Mesothelial cell of epicardium (in vitro differentiated cells): Measurements from ENCODE around the gene TOM1L2. TPM values are rescaled to one million over a fixed set of nuclear protein-coding genes. Genes with fewer than 3 reads are reported as not detected.
A peak's percentile ranks its signal among the peaks of the same experiment; 100 is the strongest.

Experiments used
- DNase-seq, 2 experiments: peaks; one replicate each; pipeline ENCODE4 v3.0.0; 2021; ENCODE audit warnings: low spot score in 2 of 2; ENCODE audit not compliant: unreplicated experiment in 2 of 2
- H3K27ac Mint-ChIP-seq: 2 replicates; pipeline ENCODE4 v1.8.0; 2021; ENCODE audit warnings: mixed read lengths
- H3K27me3 Mint-ChIP-seq: 2 replicates; pipeline ENCODE4 v1.8.0; 2021; ENCODE audit warnings: low read depth, mixed read lengths
- H3K36me3 Mint-ChIP-seq: 2 replicates; pipeline ENCODE4 v1.8.0; 2021; ENCODE audit warnings: mixed read lengths
- H3K4me1 Mint-ChIP-seq: 2 replicates; pipeline ENCODE4 v1.8.0; 2021; ENCODE audit warnings: mixed read lengths
- H3K4me3 Mint-ChIP-seq: 2 replicates; pipeline ENCODE4 v1.8.0; 2021; ENCODE audit warnings: mild to moderate bottlenecking, moderate library complexity, mixed read lengths
- H3K9me3 Mint-ChIP-seq: 2 replicates; pipeline ENCODE4 v1.8.0; 2021; ENCODE audit warnings: mixed read lengths
- total RNA-seq: library from RNA; stranded (reverse); gene quantifications from 3 replicates; pipeline ENCODE4 v1.2.1, GENCODE V29; 2021
- TF ChIP-seq, protein P1 (sequence below): fragments of 200-600 bp; sonication (generic); IDR thresholded peaks from one replicate; pipeline ENCODE4 v1.5.0; 2021; ENCODE audit warnings: antibody characterized with exemption; ENCODE audit not compliant: unreplicated experiment

The TOM1L2 gene
- total RNA-seq, 1 donor from 2014 or later: 126 TPM

GRCh38 chr17:17970699-17971430 is 1.3 kb downstream of the TOM1L2 start:
- Mint-ChIP-seq H3K27ac (peak overlapping the region; percentile 72), H3K4me1 (peaks cover 50% of the 10 kb centered on the region), H3K9me3 (no peaks in the 10 kb centered on the region), H3K27me3 (no peaks in the 10 kb centered on the region), H3K36me3 (no peaks in the 10 kb centered on the region), H3K4me3 (peak overlapping the region; percentile 93)
- DNase-seq: no peak
- TF ChIP-seq, protein P1, sequence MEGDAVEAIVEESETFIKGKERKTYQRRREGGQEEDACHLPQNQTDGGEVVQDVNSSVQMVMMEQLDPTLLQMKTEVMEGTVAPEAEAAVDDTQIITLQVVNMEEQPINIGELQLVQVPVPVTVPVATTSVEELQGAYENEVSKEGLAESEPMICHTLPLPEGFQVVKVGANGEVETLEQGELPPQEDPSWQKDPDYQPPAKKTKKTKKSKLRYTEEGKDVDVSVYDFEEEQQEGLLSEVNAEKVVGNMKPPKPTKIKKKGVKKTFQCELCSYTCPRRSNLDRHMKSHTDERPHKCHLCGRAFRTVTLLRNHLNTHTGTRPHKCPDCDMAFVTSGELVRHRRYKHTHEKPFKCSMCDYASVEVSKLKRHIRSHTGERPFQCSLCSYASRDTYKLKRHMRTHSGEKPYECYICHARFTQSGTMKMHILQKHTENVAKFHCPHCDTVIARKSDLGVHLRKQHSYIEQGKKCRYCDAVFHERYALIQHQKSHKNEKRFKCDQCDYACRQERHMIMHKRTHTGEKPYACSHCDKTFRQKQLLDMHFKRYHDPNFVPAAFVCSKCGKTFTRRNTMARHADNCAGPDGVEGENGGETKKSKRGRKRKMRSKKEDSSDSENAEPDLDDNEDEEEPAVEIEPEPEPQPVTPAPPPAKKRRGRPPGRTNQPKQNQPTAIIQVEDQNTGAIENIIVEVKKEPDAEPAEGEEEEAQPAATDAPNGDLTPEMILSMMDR: no peak

DNA sequence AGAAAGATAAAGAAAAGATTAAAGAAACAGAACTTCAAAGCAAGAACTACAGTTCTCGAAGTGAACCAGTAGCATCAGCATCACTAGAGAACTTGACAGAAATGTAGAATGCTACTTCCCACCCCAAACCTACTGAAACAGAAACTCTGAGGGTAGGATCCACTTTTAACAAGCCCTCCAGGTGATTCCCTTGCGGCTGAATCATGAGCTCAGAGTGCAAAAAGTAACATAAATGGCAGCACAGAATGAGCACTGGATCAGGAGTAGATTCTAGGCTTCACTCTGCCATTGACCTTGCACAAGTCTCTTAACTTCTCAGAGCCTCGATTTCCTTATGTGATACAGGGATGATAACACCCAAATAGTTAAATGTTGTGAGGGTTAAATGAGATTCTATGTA is 5.8 kb downstream of the TOM1L2 start:
- H3K27ac Mint-ChIP-seq: peak overlapping the region; percentile 67
- TF ChIP-seq, protein P1: no peak
- no peaks in the 10 kb centered on the region for H3K27me3 Mint-ChIP-seq
- peaks cover 5% of the 10 kb centered on the region for H3K36me3 Mint-ChIP-seq
- peaks cover 64% of the 10 kb centered on the region for H3K4me1 Mint-ChIP-seq
- DNase-seq: no peak
- H3K4me3 Mint-ChIP-seq: no peak overlapping the region
- H3K9me3 Mint-ChIP-seq: no peaks in the 10 kb centered on the region

- Mint-ChIP-seq H3K27ac (peak overlapping the region; percentile 66), H3K4me1 (peaks cover 62% of the 10 kb centered on the region), H3K27me3 (no peaks in the 10 kb centered on the region), H3K4me3 (no peak overlapping the region), H3K9me3 (no peaks in the 10 kb centered on the region), H3K36me3 (peaks cover 10% of the 10 kb centered on the region)
- TF ChIP-seq, protein P1: no peak
- no peak for DNase-seq
Measured at GRCh38 chr17:17965152-17965721, 7.0 kb downstream of the TOM1L2 start.

- Mint-ChIP-seq H3K36me3 (peaks cover 10% of the 10 kb centered on the region), H3K9me3 (no peaks in the 10 kb centered on the region), H3K4me1 (peaks cover 64% of the 10 kb centered on the region), H3K27ac (peak overlapping the region; percentile 66), H3K27me3 (no peaks in the 10 kb centered on the region), H3K4me3 (no peak overlapping the region)
- TF ChIP-seq, protein P1: no peak
- DNase-seq: no peak
Measured at GRCh38 chr17:17964710-17965109, 7.5 kb downstream of the TOM1L2 start.

DNA sequence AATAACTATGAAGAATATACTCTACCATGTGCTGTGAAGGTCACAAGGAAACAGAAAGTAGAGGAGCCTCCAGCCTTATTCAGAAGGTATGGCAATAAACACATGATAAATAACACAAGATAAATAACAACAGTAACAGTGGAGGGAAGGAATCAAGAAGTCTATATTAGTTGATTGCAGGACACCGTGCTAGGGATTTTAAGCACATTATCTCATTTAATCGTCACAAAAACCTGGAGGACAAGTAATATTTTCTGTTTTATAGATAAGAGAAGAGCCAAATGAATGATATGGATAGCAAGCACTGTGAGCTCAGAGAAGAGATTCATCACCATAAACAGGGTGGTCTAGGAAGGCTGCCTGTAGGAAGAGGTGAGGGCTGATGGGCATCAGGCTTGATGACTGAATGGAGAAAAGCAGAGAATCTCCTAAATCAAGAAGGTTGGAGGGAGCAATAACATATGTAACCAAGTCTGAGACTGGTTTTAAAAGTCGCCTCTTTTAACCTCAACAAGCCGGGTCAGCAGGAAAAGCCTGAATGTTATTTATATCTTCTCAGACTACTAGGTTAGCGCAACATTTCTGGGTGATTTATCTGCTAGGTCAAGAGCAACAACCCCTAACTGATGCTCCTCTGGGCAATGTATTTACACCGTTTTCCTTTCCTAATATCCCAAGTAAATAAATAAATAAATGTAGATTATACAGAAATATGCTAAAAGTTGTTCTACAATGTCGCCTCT is 8.3 kb downstream of the TOM1L2 start:
- no peaks in the 10 kb centered on the region for H3K9me3 Mint-ChIP-seq
- H3K4me1 Mint-ChIP-seq: peaks cover 66% of the 10 kb centered on the region
- H3K4me3 Mint-ChIP-seq: no peak overlapping the region
- no peak for DNase-seq
- no peaks in the 10 kb centered on the region for H3K27me3 Mint-ChIP-seq
- TF ChIP-seq, protein P1: no peak
- H3K36me3 Mint-ChIP-seq: peaks cover 10% of the 10 kb centered on the region
- peak overlapping the region; percentile 54 for H3K27ac Mint-ChIP-seq
